GM19397 (cell line): ENCODE data around the gene CITED1.
A peak's percentile ranks its signal among the peaks of the same experiment; 100 is the strongest.
"Not testable (repeated sequence)": the region's sequence is repeated elsewhere in the genome, so short reads cannot be mapped to it uniquely, and the experiment has no call there.

ENCODE experiments used
- ATAC-seq: cut with Tn5 transposase; IDR thresholded peaks from one replicate; pipeline ENCODE4 v1.9.1; 2021; ENCODE audit warnings: mild to moderate bottlenecking, moderate library complexity; ENCODE audit not compliant: unreplicated experiment

Gene CITED1, protein sequence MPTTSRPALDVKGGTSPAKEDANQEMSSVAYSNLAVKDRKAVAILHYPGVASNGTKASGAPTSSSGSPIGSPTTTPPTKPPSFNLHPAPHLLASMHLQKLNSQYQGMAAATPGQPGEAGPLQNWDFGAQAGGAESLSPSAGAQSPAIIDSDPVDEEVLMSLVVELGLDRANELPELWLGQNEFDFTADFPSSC

GRCh38 chrX:72305286-72306084 is at the start of gene CITED1:
Gene CITED1, minus strand, starts transcription at chrX:72305914. Its CDS starts 3,045 bp downstream, at chrX:72302869.
- no peak for ATAC-seq

- ATAC-seq, result no peak
Observed at GRCh38 chrX:72352786-72353185, 47.1 kb upstream of the CITED1 start.

DNA sequence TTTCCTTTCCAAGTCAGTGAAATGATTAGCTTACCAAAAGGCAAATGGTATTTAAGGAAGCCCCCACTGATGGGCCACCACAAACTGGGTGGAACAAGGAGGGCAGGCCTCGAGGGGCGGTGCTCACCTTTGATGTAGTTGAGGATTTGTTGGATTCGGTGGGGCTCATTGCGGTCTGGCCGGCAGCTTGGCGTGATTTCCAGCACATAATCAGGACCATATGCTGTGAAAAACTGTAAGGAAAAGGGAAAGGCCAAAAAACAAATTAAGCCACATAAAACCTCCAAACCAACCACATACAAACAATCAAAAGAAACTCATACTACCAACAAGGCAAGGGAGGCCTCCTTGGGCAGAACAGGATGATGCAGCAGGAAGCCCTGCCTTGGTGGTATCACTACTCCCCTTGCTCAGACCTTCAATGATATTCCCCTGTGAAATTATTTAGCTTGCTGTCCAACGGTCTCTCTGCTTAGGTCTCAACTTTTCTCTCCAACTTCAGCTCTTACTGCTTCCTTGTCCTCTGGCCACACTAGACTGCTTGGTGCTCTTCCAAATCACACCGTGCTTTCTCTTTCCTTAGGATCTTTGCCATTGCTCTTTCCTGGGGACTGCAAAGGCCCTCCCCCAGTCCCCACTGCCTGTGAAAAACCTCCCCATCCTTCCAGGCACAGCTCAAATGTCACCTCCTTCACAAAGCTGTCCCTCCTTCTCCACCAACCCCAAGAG is 46.1 kb upstream of the CITED1 start:
- no peak for ATAC-seq

DNA sequence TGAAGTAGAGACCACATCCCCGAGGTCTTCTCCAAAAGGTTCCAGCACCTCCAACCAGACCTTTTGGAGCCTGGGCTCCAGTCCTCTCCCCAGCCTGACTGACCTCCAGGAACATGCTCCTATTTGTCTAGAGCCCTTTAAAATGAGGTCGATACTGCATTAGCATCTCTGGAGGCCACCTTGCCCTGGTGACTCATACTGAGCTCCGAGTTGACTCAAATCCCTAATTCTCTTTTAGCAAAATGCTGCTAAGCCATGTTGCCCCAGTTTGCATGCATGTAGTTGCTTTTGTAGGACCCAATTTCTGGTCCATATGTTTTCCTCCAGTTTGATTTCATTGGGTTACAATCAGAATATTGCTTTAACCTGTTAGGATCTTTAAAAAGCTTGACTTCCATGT is 43.5 kb upstream of the CITED1 start:
- ATAC-seq, result peak; percentile 57

DNA sequence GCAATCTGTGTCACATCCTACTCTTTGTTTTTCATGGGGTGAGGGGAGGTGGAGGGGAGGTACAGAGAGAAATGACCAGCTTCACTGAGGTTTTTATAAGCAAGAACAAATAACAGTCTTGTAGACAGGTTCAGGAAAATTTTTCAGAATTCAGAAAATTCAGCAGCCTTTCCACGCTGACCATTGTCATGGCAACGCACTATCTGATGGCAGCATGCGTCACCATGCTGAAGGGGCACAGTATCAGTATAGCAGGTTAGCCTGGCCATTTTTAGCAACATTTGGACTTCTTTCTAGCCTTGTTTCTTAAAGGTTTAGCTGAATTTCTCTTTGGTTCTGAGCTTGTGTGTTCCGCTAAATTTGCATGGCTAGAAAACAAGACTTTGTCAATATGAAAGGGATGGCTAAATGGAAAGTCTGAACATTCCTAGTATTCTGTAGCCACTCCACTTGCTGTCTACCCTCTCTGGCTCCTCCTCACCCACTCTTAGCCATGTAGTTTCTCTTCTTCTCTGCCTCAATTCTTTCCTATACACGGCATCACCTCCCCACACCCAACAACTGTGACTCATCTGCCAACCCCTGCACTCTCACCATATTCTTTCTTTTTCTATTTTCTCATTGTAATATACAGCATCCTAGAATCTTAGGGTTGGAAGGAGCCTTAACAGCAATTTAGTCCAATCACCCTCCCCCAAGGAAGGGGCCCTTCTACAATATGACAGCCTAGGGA is 42.7 kb upstream of the CITED1 start:
- ATAC-seq, result no peak

DNA sequence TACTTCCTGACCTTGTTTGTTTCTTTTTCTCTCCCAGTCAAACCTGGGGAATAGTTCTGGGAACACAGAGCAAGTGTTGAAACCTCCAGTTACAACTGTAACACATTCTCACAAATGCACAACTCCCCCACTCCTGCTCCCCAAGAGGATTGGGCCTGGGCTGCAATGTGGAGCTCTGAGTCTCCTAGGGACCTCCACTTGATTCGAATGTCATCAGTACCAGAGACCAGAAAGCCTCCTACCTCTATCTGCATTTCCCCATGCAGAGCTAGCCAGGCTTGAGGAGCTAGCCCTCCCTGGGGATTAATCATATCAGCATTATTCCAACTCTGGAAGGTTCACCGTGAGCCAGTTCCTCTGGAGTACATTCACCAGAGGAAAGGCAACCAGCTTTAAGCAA is 41.7 kb upstream of the CITED1 start:
- ATAC-seq, result no peak

DNA sequence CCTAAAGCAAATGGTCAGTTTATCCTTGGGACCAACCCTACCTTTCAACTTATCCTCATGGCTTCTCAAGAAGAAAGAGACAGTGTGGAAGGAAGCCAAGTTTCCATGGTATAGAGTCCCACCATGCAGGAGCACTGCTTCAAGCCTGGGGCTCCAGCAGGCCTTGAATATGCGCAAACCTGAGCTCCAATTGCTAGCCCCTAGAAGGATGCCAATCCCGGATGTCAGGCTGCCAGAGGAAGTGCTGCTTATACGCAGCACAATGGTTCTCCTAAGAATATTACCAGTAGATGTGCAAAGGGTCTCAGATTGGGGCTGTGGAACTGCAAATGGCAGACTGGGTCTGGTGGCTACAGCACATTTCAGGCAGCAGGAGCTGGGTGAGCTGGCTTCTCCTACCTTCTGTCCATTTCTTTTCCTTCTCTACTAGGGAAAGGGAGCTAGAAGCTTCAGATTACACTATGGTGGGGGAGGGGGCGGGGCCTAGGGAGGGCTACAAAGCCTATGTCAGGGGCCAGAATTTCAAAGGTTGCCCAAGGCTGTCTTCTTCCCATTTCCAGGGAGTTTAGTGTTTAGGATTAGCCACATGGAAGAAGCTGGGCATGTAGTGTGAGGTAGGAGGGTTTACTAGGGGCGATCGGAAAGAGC is 40.7 kb upstream of the CITED1 start:
- ATAC-seq, result no peak

- ATAC-seq, result no peak
Observed at GRCh38 chrX:72340626-72341025, 34.9 kb upstream of the CITED1 start.

DNA sequence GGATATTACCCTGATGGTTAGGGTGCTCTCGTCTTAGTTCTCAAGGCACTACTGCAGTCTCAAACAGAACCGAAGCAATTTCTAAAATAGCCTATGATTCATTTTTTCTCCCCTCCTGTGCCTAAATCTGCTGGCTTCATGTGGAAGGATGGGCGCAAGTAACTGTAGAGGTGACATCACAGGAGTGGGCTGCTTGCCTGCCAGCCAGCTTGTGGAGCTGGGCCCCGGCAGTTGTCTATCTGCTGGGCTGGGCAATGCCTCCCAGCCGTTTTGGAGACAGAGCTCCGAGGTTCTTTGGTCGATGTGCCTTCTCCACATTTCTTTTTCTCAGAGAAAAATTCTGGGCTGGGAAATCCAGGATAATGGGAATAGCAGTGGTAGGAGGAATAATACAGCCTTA is 34.3 kb upstream of the CITED1 start:
- ATAC-seq, result no peak

GRCh38 chrX:72330131-72330530 is 24.4 kb upstream of the CITED1 start:
- no peak for ATAC-seq

DNA sequence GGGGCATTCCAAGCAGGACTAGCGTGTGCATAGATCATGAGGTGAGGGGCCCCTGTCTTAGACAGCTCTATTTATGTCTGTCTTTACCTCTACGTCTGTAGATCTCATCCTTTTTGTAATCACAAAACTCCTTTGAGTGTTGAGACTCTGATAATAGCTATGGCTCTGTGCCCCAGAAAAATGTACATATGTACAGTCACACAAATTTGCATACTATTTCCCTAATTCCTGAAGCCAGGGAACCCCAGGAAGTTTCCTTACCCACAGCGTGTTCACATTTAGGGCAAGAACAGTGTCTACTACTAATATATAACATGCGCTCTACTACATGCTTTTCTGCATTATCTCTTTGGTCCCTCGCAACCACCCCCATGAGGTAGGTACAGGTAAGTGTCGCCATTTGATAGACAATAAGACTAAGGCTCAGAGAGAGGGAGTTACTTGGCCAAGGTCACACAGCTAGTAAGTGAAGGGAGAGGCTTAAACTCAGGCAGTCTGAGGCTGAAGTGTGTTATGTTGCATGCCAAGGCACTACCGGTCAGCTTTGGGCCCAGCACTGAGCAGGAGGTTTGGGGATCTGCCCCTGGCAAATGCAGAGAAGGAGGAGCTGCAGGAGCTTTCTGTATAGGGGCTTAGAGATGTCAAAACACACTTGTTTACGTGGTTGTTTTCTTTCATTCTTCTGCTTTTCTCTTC is 21.0 kb upstream of the CITED1 start:
- ATAC-seq, result no peak

GRCh38 chrX:72319651-72320050 is 13.9 kb upstream of the CITED1 start:
- not testable (repeated sequence) for ATAC-seq

DNA sequence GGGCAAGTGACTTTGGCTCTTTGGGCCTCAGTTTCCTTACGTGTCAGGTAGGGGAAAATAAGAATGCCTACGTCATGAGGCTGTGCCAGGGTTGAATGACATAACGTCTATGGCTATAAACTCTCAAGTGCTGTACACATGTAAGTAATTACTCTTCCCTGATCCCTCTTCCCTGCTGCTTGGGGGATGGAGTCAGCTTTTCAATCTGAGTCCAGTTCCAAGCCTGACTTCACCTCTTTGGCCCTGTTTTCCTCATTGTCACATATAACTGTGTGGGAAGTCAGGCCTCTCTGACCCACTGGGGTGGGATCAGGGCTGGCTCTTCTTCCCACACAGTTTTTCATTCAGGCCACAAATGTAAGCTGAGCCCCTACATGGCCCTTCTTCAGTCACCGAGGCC is 11.4 kb upstream of the CITED1 start:
- no peak for ATAC-seq

- no peak for ATAC-seq
Observed at GRCh38 chrX:72316408-72317110, 10.8 kb upstream of the CITED1 start.

DNA sequence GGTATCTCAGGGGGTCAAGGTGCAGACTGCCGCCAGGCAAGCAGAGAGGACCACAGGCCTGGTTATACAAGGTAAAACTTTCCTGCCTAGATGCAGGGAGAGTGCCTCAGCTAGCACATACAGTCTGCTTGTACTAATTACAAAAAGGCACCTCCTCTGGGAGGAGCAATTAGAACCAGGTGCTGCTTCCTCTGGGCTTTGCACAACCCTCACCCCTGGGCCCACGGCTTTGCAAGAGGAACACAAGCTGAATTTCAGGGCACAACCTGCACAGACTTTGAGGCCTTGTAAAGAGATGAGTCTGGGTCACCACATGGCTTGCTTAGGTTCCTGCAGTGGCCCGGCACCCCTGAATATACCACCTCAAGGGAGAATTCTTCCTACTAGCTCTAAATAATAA is 9.2 kb upstream of the CITED1 start:
- ATAC-seq, result no peak

DNA sequence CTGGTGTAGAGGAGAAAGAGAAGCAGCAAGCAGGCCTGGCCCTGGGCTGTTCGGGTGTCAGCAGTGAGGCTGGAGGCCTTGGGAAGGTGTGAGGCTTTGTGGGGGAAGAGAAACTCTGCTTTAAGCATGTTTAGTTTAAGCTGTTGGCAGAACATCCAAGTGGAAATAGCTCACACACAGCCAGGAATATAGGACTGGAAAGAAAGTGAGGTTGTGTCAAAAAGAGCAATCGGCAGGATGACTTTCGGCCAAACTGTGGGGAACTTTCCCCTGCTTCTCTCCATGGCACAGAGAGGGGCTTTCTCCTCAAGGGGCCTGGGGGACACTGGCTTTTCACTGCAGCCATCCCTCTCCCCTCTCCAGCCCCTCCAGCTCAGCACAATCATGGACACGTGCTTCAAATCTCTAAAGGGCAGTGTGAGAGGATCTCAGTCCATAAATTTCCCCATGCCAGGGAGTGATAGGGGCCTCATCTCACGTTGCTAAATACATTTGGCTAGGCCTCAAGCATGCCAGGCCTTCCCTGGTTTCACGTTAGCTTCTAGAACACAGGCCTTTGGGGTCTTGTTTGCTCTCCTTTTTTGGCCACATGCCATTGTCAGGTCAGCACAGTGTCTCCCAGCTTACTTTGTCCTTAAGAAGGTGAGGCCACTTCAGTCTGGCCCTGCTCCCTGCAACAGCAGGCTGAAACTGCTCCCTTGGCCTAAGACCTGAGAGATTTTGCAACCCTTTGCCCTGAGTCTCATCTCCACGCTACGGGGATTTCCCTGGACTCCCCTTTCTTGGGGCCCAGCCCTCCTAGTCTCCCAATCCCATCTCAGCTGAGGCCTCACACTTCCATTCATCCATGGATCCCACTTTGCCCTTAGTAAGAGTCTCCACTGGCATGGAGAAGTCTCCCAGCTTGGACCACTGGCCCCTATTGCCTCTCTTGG is 8.3 kb upstream of the CITED1 start:
- ATAC-seq, result no peak

- ATAC-seq, result no peak
Observed at GRCh38 chrX:72312311-72312940, 6.7 kb upstream of the CITED1 start.
